ENCODE measurements around the gene SCN5A.

DNA sequence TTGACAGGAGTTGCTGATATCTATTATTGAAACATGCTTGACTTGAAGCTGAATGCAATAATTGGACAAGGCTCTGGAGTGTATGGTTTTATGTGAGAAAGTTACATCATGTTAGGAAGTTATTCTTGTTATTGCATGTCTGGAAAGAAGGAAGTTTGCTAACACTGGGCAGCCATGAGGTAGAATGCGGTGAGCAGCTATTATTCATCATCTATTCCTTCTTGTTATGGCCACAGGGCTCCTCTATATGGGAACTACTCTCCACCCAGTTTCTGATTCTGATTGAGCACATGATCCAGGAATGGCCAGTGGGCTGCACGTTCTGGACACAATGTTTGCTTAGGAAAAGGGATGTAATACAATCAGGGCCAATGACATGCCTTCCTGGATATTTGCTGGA is 37.8 kb upstream of the SCN5A start:
- TF ChIP-seq, protein P1, sequence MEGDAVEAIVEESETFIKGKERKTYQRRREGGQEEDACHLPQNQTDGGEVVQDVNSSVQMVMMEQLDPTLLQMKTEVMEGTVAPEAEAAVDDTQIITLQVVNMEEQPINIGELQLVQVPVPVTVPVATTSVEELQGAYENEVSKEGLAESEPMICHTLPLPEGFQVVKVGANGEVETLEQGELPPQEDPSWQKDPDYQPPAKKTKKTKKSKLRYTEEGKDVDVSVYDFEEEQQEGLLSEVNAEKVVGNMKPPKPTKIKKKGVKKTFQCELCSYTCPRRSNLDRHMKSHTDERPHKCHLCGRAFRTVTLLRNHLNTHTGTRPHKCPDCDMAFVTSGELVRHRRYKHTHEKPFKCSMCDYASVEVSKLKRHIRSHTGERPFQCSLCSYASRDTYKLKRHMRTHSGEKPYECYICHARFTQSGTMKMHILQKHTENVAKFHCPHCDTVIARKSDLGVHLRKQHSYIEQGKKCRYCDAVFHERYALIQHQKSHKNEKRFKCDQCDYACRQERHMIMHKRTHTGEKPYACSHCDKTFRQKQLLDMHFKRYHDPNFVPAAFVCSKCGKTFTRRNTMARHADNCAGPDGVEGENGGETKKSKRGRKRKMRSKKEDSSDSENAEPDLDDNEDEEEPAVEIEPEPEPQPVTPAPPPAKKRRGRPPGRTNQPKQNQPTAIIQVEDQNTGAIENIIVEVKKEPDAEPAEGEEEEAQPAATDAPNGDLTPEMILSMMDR (IDR thresholded peaks at IDR 0.05; ENCODE audit: low read length) = no peak
- no peak for TF ChIP-seq EZH2 (optimal IDR thresholded peaks at IDR 0.05; ENCODE audit: low read depth, low read length)
- TF ChIP-seq EZH2phosphoT487 (IDR thresholded peaks at IDR 0.05; ENCODE audit: low read length) = no peak

All from MM.1S (cell line).